K562 (cell line): Measurements from ENCODE around the gene CSRNP3.

ENCODE experiments used
- HDAC6 ChIP-seq: IDR thresholded peaks from 2 replicates; pipeline ENCODE4 v1.6.1; 2012; ENCODE audit warnings: low read depth, mild to moderate bottlenecking, control low read depth, inconsistent platforms, low read length, moderate library complexity
- POLR2AphosphoS2 ChIP-seq: IDR thresholded peaks from 2 replicates; pipeline ENCODE4 v1.6.1; 2012; ENCODE audit warnings: low read length, improper control_type of control experiment
- POLR2AphosphoS5 ChIP-seq: IDR thresholded peaks from 2 replicates; pipeline ENCODE4 v1.6.1; 2011; ENCODE audit warnings: mild to moderate bottlenecking, low read depth, low read length, moderate library complexity; ENCODE audit not compliant: control insufficient read depth, insufficient read depth
- PRPF4 ChIP-seq: fragments of 200-400 bp; formaldehyde crosslinking; IDR thresholded peaks from one replicate; pipeline ENCODE4 v1.6.1; 2017; ENCODE audit warnings: low read length, low read depth, mild to moderate bottlenecking; ENCODE audit not compliant: insufficient read depth, poor library complexity, severe bottlenecking
- SMAD1 ChIP-seq: fragments of 150-350 bp; IDR thresholded peaks from 2 replicates; pipeline ENCODE4 v1.6.1; 2014; ENCODE audit warnings: low read length, low read depth; ENCODE audit not compliant: partially characterized antibody
- ZNF175 ChIP-seq: fragments of 200-800 bp; sonication (Bioruptor generic); IDR thresholded peaks from 2 replicates; pipeline ENCODE4 v1.6.1; 2016; ENCODE audit warnings: low read depth, mild to moderate bottlenecking, missing genetic modification characterization, missing compliant biosample characterization
- ZNF75A ChIP-seq: fragments of 450-650 bp; formaldehyde crosslinking; IDR thresholded peaks from 2 replicates; pipeline ENCODE4 v1.4.0; 2020; ENCODE audit warnings: mild to moderate bottlenecking

- TF ChIP-seq POLR2AphosphoS5 (no peak), SMAD1 (no peak), ZNF75A (CRISPR knock-in tag) (no peak), HDAC6 (no peak), POLR2AphosphoS2 (no peak), ZNF175 (CRISPR knock-in tag) (no peak), PRPF4 (no peak)
Measured at GRCh38 chr2:165601928-165602521, 132.5 kb downstream of the CSRNP3 start.
